Suprapubic skin (tissue), 3 donors: ENCODE data around the gene RASAL1.

Source experiments
- CTCF ChIP-seq, 2 donors: fragments of 200-600 bp in 1 of 2; fragments of 450-650 bp in 1 of 2; sonication (generic) in 1 of 2; IDR thresholded peaks; one replicate each; pipeline ENCODE4 v1.5.1; 2016 to 2019; ENCODE audit warnings: antibody characterized with exemption in 2 of 2, mild to moderate bottlenecking in 1 of 2, moderate library complexity in 1 of 2
- POLR2AphosphoS5 ChIP-seq, 3 donors: sonication (generic); formaldehyde crosslinking; IDR thresholded peaks; one replicate each; pipeline ENCODE4 v1.6.1; 2017; ENCODE audit warnings: antibody characterized with exemption in 3 of 3

GRCh38 chr12:113135178-113136127 lies at the start of gene RASAL1:
- peak in 1 of 2 donors; percentile 62 for TF ChIP-seq CTCF (IDR thresholded peaks at IDR 0.05)
- TF ChIP-seq POLR2AphosphoS5 (IDR thresholded peaks at IDR 0.05): no peak
